Activated CD4-positive, alpha-beta T cell treated with anti-CD3 and anti-CD28 coated beads for 36 hours (primary cell): ENCODE results near the gene KRTDAP. TPM values are rescaled to one million over a fixed set of nuclear protein-coding genes. Genes with fewer than 3 reads are reported as not detected.

Source experiments
- ATAC-seq: fragments of 200-7000 bp; cut with Tn5 transposase; one replicate; pipeline ENCODE4 v1.10.0; 2021; ENCODE audit warnings: mild to moderate bottlenecking, moderate library complexity
- CTCF ChIA-PET: fragments of 350-600 bp; sonication (Branson Sonifier 250); formaldehyde crosslinking; loops from one replicate; lab custom pipeline; 2021; ENCODE audit warnings: antibody characterized with exemption; lab: Charles Lee
- POLR2A ChIA-PET: fragments of 350-600 bp; sonication (Branson Sonifier 250); formaldehyde crosslinking; loops from one replicate; lab custom pipeline; 2021; ENCODE audit warnings: antibody characterized with exemption, inconsistent platforms; lab: Charles Lee
- DNase-seq: peaks from one replicate; pipeline ENCODE4 v3.0.0-alpha.2; 2020
- H3K27ac Mint-ChIP-seq: one replicate; pipeline ENCODE4 v1.8.0; 2021; ENCODE audit warnings: mixed read lengths
- H3K27me3 Mint-ChIP-seq: one replicate; pipeline ENCODE4 v1.8.0; 2021; ENCODE audit warnings: mixed read lengths
- H3K36me3 Mint-ChIP-seq: one replicate; pipeline ENCODE4 v1.8.0; 2021; ENCODE audit warnings: low read depth, mixed read lengths
- H3K4me1 Mint-ChIP-seq: one replicate; pipeline ENCODE4 v1.8.0; 2021; ENCODE audit warnings: mixed read lengths
- H3K4me3 Mint-ChIP-seq: one replicate; pipeline ENCODE4 v1.8.0; 2021; ENCODE audit warnings: mild to moderate bottlenecking, moderate library complexity, mixed read lengths
- H3K9me3 Mint-ChIP-seq: one replicate; pipeline ENCODE4 v1.8.0; 2021; ENCODE audit warnings: low read depth, mixed read lengths
- intact Hi-C, 2 experiments: fragments of 100-400 bp; cut with DNase I in 1 of 2; cut with micrococcal nuclease in 1 of 2; formaldehyde crosslinking; loops; one replicate each; pipeline versions ENCODE4 v1.14.2 to v1.15.1; 2022 to 2024; cut with DNase I, micrococcal nuclease
- total RNA-seq, 2 experiments: library from RNA; stranded (reverse); gene quantifications; one replicate each; pipeline ENCODE4 v1.2.3, GENCODE V29; 2021

Gene KRTDAP, protein sequence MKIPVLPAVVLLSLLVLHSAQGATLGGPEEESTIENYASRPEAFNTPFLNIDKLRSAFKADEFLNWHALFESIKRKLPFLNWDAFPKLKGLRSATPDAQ
- not detected for total RNA-seq

DNA sequence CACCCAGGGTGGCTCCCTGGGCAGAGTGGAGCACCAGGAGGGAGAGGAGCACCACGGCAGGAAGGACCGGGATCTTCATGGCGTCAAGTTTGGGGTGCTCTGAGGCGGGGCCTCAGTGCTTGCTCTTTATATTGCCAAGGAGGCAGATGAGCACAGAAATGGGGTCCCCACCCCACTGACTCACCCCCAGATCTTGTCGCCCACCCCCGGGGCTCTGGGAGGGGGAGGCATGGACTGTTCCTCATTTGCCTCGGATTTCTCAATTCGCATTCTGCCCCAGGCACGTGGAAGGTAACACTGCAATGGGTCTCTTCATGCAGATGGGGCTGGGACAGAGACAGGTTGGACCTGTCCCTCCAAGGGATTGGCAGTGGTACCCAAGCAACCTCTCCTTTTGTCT is at the start of gene KRTDAP:
KRTDAP (minus strand) TSS at position 101 of the 400 bp plus-strand sequence; CDS start at position 79, 22 bp downstream.
- intact Hi-C loops = no loop called here
- CTCF ChIA-PET = interaction anchor here (1.1 to 2.1 kb wide), 2 partner anchors 137 kb away, joined by 3 to 11 read pairs; no protein-coding TSS in a partner anchor
- no peak within 1 kb of the TSS for H3K4me3 Mint-ChIP-seq
- H3K9me3 Mint-ChIP-seq = no peaks in the 10 kb centered on the region
- peaks cover 5% of the 10 kb centered on the region for H3K4me1 Mint-ChIP-seq
- POLR2A ChIA-PET = no interaction called here
- H3K36me3 Mint-ChIP-seq = no peaks in the 10 kb centered on the region
- peaks cover 6% of the 10 kb centered on the region for H3K27me3 Mint-ChIP-seq
- no peak within 1 kb of the TSS for H3K27ac Mint-ChIP-seq
- no peak for ATAC-seq
- no peak for DNase-seq

DNA sequence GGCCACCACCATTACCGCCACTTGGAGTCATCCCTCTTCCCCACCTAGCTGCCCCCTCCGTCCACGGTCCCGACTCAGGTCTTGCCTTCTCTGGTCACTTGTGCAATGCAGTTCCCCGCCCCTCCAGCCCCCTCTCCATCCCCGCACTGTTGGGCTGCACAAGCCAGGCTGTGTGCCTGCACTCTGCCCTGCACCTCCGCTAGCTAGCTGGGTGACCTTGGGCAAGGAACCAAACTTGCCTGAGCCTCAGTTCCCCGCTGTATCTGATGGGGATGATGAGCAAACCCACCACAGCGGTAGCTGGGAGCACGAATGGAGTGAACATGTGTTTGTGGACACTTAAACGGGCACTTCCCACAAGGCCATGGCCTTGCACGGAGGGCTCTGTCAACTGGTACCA is 49.6 kb upstream of the KRTDAP start:
- POLR2A ChIA-PET = interaction anchor here (0.7 kb wide), 1 partner anchor 59 kb away, joined by 3 read pairs; no protein-coding TSS in a partner anchor
- Mint-ChIP-seq H3K4me3 (no peak overlapping the region), H3K36me3 (peaks cover 9% of the 10 kb centered on the region), H3K4me1 (peaks cover 8% of the 10 kb centered on the region), H3K27me3 (peaks cover under 1% of the 10 kb centered on the region), H3K9me3 (no peaks in the 10 kb centered on the region), H3K27ac (no peak overlapping the region)
- CTCF ChIA-PET = no interaction called here
- DNase-seq (no peak), ATAC-seq (no peak)
- intact Hi-C loops = no loop called here

DNA sequence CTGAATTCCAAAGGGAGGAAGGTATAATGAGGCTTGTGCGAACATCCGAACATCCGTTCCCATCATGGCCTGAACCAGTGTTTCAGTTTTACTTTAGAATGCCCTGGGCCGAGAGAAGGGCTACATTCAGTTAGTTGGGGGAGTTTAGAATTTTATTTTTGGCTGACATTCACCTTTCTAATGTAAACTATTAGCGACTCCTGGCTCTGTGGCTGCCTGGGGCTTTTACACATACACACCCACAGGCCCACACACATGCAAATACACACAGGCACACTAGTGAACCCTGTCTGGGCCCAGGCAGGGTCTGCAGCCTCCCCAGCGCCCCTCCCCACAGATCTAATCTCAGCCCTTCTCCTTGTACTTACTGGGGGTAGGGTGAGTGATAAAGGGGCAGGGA is 49.0 kb upstream of the KRTDAP start:
- intact Hi-C loops = no loop called here
- Mint-ChIP-seq H3K27ac (no peak overlapping the region), H3K9me3 (no peaks in the 10 kb centered on the region), H3K27me3 (peaks cover 2% of the 10 kb centered on the region), H3K36me3 (peaks cover 7% of the 10 kb centered on the region), H3K4me3 (no peak overlapping the region), H3K4me1 (peaks cover 4% of the 10 kb centered on the region)
- ATAC-seq (no peak), DNase-seq (no peak)
- ChIA-PET CTCF (no interaction called here), POLR2A (no interaction called here)

DNA sequence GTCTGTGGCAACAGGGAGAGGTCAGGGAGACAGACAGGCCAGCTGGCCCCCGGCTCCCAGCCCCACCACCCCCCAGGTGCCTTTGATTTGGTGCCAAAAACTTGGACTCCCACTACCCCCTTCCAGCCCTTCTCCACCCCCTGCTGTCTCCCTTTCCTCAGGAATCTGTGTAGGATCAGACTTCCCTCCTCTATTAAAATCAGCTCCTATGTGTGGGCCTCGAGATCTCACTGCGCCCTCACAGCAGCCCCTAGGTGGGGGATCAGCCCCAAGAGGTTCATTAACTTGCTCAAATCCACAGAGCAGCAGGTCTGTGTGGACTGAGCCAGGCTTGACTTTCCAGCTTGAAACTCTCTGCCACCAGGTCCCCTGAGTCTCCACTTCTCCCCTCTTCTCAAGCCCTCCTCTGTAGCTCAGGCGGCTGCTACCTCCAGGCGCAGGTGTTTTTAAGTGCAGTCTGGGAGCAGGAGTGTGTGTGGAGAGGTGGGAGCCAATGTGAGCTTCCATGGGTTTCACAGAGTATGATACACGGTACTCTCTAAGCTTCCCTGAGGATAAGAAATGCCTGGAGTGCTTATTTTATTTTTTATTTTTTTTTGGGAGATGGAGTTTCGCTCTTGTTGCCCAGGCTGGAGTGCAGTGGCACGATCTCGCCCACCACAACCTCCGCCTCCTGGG is 44.7 kb upstream of the KRTDAP start:
- intact Hi-C loops = no loop called here
- Mint-ChIP-seq H3K27me3 (peaks cover 19% of the 10 kb centered on the region), H3K4me3 (no peak overlapping the region), H3K36me3 (no peaks in the 10 kb centered on the region), H3K27ac (no peak overlapping the region), H3K4me1 (peaks cover 10% of the 10 kb centered on the region), H3K9me3 (no peaks in the 10 kb centered on the region)
- ATAC-seq (no peak), DNase-seq (no peak)
- ChIA-PET CTCF (interaction anchor here (0.8 to 1.0 kb wide), 2 partner anchors 25 to 465 kb away, joined by 4 to 6 read pairs; no protein-coding TSS in a partner anchor), POLR2A (no interaction called here)

DNA sequence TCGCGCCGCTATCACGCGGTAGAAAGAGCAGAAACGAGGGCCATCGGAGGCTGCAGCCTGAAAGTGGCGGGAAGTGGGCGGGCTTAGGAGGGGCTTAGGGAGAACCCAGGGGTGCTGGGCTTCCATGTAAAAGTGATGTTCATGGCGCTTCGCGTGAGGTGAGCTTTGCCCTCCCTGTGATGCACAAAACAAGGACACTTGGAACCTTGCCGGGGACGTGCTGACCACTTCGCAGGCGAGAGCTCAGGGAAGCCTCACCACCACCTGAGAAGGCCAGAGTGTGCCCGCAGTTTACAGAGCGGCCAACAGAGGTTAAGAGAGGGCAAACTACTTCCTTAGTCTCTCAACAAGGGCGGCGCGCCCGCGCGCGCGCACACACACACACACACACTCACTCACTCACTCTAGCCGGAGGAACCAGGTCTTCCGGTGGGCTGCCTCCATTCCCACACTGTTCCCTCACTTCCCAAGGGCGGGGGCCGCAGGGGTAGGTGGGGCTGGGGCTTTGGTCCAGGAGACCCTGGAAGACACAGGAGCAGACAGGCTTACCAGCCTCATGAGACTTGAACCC is 43.6 kb upstream of the KRTDAP start:
- ChIA-PET CTCF (interaction anchor here (1.0 kb wide), 1 partner anchor 15 kb away, joined by 3 read pairs; no protein-coding TSS in a partner anchor), POLR2A (no interaction called here)
- Mint-ChIP-seq H3K9me3 (no peaks in the 10 kb centered on the region), H3K4me1 (peaks cover 10% of the 10 kb centered on the region), H3K27me3 (peaks cover 24% of the 10 kb centered on the region), H3K36me3 (no peaks in the 10 kb centered on the region), H3K4me3 (peak overlapping the region; percentile 46), H3K27ac (peak overlapping the region; percentile 31)
- ATAC-seq = peak; percentile 86
- intact Hi-C loops = no loop called here
- DNase-seq = peak; percentile 67

DNA sequence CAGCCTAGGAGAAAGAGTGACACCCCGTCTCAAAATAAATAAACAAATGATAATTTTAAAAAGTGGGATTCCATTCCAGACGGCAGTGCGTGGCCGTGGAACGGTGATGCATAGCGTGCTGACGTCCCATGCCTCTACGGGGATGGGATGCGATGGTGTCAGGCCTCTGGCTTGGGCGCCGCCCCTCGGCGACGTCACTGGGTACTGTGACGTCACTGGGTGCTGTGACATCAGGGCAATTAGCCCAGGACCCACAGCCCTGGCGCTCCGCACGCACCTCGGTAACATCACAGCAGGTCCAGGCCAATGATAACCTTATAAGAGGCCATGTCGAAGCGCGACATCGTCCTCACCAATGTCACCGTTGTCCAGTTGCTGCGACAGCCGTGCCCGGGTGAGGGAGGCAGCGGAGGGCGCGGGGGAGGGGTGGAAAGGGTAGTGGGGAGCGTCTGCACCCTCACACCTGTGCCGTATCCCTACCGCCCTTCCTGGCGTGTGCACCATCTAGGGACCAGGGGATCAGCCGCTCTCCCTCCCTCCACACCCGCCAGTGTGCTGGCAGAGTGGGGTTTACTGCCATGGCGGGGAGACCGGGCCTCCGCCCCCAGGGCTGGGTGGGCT is 43.0 kb upstream of the KRTDAP start, which contains the start of gene GAPDHS:
GAPDHS (plus strand) TSS at position 256 of the 621 bp plus-strand sequence; CDS start at position 328, 72 bp downstream.
- intact Hi-C loops = no loop called here
- ChIA-PET POLR2A (no interaction called here), CTCF (interaction anchor here (1.0 kb wide), 1 partner anchor 15 kb away, joined by 3 read pairs; no protein-coding TSS in a partner anchor)
- Mint-ChIP-seq H3K9me3 (no peaks in the 10 kb centered on the region), H3K4me3 (peak within 1 kb of the TSS; percentile 46), H3K36me3 (no peaks in the 10 kb centered on the region), H3K27me3 (peaks cover 30% of the 10 kb centered on the region), H3K4me1 (peaks cover 10% of the 10 kb centered on the region), H3K27ac (peak within 1 kb of the TSS; percentile 31)
- peak; percentile 23 for DNase-seq
- peak; percentile 14 for ATAC-seq

DNA sequence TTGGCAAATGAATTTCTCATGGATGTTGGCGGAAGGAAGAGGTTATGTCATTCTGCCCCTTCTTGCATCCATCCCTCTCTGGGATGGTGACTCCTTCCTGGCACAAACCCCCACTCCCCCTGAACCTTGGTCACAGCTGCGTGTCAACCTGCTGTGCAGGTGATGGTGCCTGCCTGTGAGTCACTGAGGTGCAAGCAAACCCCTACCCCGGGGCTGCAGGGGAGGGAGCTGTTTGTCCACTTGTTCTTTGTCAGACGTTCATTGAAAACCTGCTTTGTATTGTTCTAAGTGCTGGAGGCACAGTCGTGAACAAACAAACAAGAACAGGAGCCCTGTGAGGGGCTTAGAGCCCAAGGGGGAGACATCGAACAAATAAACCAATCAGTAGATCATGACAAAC is 41.0 kb upstream of the KRTDAP start:
- no peak overlapping the region for H3K27ac Mint-ChIP-seq
- peaks cover 10% of the 10 kb centered on the region for H3K4me1 Mint-ChIP-seq
- ATAC-seq (no peak), DNase-seq (no peak)
- H3K4me3 Mint-ChIP-seq = no peak overlapping the region
- CTCF ChIA-PET = no interaction called here
- no peaks in the 10 kb centered on the region for H3K36me3 Mint-ChIP-seq
- POLR2A ChIA-PET = no interaction called here
- intact Hi-C loops = no loop called here
- no peaks in the 10 kb centered on the region for H3K9me3 Mint-ChIP-seq
- peaks cover 35% of the 10 kb centered on the region for H3K27me3 Mint-ChIP-seq

DNA sequence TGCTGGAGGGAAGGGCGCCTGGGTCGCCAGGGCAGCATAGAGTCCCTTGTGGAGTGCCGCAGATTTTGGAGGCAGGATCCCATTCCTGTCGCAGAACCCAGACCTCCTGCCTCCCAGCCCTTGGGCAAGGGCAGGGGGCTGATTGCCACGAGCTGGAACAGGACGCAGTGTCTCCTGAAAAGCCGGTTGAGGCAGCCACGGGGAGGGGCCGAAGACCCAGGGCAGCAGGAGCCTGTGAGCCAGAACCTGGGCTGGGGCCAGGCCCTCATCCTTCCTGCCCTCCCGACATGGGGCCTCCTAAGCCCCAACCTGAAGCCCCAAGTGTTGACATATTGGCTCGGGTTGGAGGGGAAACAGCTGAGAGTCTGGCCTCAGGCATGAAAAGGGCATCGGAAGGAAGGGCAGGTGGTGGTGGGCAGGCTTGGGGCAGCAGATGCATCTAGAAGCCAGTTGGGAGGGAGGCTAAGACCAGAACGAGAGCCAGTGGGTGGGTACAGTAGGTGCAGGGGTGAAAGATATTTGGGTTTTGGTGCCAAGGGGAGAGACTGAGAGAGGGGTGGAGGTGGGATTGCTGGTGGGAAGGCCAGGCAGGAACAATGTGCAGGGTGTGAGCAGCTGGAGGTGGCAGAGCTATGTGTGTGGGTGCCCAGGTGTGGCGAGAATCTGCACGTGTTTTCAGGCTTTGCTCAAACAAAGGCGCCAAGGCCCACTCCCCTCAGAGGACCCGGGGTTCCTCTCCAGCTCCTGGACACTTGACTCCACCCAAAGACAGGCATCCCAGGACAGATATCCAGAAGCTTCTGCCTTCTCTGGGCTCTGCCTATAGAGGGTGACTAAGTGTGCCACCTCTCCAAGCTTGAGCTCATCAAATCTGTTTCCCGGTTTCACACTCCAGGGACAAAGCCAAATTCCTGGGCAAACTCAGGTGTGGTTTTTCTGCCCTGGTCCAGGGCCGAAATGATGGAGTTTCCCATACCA is 39.3 kb upstream of the KRTDAP start:
- H3K4me3 Mint-ChIP-seq = no peak overlapping the region
- ChIA-PET POLR2A (no interaction called here), CTCF (interaction anchor here (0.8 to 0.9 kb wide), 2 partner anchors 15 to 37 kb away, joined by 3 to 4 read pairs; no protein-coding TSS in a partner anchor)
- no peak for ATAC-seq
- peaks cover 33% of the 10 kb centered on the region for H3K27me3 Mint-ChIP-seq
- H3K9me3 Mint-ChIP-seq = no peaks in the 10 kb centered on the region
- no peaks in the 10 kb centered on the region for H3K36me3 Mint-ChIP-seq
- DNase-seq = no peak
- intact Hi-C loops = no loop called here
- H3K27ac Mint-ChIP-seq = no peak overlapping the region
- H3K4me1 Mint-ChIP-seq = peaks cover 10% of the 10 kb centered on the region

DNA sequence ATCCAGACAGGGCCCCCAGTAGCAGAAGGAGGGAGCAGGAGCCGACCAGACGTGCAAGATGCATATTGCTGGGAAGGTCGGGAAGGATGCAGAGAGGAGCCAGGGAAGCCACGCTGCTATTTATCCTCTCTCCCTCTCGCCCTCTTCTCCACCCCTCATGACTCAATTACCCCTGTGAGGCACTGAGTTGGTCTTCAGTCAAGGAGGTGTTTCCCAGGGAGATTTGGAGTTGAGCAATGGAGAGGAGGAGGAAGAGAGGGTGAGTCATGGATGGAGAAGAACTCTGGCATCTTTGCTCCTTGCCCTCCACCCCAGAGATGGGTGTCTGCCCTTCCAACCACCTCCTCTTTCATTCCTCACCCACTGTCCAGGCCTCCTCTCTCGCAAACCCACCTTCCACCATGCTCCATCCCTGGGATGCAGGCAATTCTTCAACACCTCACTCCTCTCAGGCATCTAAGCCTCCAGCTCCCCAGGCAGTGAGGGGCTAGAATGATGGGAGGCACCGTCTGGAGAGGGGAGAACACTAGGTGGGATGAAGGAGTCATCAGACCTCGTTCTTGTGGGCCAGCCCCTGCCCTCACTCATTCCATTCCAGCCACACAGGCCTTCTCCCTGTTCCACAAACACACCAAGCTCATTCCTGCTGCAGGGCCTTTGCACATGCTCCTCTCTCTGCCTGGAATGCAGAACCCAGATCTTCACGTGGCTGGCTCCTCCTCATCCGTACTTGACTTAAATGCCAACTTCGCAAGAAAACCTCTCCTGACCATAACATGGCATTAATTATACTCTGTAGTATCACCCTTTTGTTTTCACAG is 38.2 kb upstream of the KRTDAP start, which contains the start of gene SBSN:
SBSN (minus strand) TSS at position 94 of the 821 bp plus-strand sequence; CDS start at position 64, 30 bp downstream.
- no peaks in the 10 kb centered on the region for H3K36me3 Mint-ChIP-seq
- CTCF ChIA-PET = no interaction called here
- H3K4me3 Mint-ChIP-seq = no peak within 1 kb of the TSS
- peaks cover 32% of the 10 kb centered on the region for H3K27me3 Mint-ChIP-seq
- ATAC-seq (no peak), DNase-seq (no peak)
- H3K9me3 Mint-ChIP-seq = no peaks in the 10 kb centered on the region
- no peak within 1 kb of the TSS for H3K27ac Mint-ChIP-seq
- intact Hi-C loops = no loop called here
- peaks cover 4% of the 10 kb centered on the region for H3K4me1 Mint-ChIP-seq
- POLR2A ChIA-PET = no interaction called here

DNA sequence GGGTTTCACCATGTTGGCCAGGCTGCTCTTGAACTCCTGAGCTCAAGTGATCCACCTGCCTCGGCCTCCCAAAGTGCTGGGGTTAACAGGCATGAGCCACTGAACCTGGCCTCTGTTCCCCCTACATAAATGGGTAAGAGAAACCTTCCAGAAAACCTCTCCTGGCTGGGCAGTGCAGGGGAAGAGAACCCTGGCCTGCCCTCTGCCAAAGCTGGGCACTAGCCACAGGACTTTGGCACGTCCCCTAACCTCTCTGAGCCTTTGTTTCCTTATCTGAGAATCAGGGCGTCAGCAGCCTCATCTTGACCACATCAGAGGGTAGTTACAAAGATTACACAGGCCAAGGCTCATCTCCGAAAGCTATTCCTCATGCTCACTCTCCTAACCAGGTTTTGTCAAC is 35.6 kb upstream of the KRTDAP start:
- ChIA-PET POLR2A (no interaction called here), CTCF (interaction anchor here (1.2 kb wide), 1 partner anchor 15 kb away, joined by 3 read pairs; no protein-coding TSS in a partner anchor)
- Mint-ChIP-seq H3K4me3 (no peak overlapping the region), H3K9me3 (no peaks in the 10 kb centered on the region), H3K4me1 (no peaks in the 10 kb centered on the region), H3K27ac (no peak overlapping the region), H3K27me3 (peaks cover 21% of the 10 kb centered on the region), H3K36me3 (no peaks in the 10 kb centered on the region)
- intact Hi-C loops = no loop called here
- ATAC-seq (no peak), DNase-seq (no peak)
